ENCODE measurements around the gene YWHAG. TPM values are rescaled to one million over a fixed set of nuclear protein-coding genes. Genes with fewer than 3 reads are reported as not detected.
"Not testable (repeated sequence)": the region's sequence is repeated elsewhere in the genome, so short reads cannot be mapped to it uniquely, and the experiment has no call there.

YWHAG gene
- polyA plus RNA-seq, 3 donors, result 119 to 134 (median 133) TPM

DNA sequence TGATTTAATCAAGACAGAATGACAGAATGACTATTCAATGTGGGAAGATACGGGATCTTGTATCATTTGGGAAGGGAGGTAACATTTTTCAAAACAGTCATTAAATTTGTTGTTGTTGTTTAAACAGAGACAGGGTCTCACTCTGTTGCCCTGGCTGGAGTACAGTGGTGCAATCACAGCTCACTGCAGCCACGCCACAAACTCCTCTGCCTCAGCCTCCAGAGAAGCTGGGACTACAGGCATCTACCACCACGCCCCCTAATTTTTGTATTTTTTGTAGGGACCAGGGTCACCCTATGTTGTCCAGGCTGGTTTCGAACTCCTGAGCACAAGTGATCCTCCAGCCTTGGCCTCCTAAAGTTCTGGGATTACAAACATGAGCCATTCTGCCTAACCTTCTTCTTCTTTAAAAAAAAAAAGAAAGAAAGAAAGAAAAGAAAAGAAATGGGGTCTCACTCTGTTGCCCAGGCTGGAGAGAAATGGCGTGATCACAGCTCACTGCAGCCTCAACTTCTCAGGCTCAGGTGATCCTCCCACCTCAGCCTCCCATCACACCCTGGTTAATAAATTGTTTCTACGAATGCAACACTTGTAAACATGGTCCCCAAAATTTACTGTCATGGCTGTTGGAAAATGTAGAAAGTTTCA lies 24.3 kb downstream of the YWHAG start:
- DNase-seq (ENCODE audit: extremely low read depth in 1 of 11, low read depth in 9 of 11, low spot score in 4 of 11), result no peak

DNA sequence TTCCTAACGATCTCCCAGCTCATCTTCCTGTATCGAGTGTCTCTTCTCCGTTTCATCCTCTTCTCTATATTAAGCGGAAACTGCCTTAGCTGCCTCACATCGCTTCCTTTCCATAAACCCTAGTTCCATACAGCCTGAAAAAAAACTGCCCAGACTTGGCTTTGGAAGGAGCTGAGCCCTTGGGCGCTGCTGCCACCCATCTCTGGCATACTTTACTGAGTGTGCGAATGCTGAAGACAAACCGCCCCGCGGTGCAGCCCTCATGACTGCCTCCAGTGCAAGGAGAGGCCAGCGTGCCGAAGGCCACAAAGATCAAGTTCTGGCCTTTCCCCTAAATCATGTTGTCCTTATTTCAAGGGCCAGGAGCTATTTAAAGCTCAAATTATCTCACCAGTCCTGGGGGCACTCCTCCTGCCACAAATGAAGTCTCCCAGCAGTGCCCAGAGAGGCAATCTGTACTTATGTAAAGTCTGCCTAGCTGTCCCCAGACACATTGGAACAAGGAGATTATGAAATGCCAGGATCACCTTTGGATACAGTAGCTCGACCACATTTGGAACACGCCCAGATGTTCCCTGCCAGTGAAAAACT lies 25.2 kb downstream of the YWHAG start:
- peak in 2 of 11 donors; percentile 38 to 42 for DNase-seq (ENCODE audit: extremely low read depth in 1 of 11, low read depth in 9 of 11, low spot score in 4 of 11)

DNA sequence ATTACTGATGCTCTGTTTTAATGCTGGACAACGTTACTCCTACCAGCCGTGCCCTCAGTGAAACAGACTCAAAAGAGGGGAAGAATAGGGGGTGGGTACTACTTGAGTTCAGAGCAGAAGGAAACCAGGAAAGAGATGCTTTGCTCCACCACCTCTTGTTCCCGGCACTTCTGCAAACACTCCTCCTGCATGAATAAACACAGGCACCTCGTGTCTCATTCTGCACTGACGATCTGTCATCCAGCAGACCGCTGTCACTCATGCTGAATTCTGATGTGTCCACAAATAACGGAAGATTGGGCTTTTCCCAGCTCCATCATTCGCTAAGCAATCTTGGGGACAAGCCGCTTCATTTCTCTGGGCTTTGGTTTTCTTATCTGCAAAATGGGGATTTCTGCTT lies 26.7 kb downstream of the YWHAG start:
- DNase-seq (ENCODE audit: extremely low read depth in 1 of 11, low read depth in 9 of 11, low spot score in 4 of 11), result no peak

DNA sequence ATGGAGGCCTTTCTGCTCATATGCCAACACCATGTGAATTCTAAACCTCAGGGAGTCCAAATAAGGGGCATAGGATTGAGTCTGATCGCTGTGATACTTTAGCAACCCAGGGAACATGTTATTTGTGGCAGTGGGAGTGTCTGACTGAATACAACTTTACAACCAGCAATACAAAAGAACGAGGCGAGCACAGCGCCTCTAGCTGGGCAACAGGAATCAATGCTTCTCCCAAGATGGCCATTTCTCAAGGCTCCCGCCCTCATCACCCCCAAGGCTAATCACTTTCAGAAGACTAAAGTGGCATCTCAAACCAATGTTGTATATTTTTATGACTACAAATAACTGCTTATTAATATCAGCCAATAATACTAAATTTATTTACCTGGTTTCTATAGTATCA lies 28.1 kb downstream of the YWHAG start:
- no peak for DNase-seq (ENCODE audit: extremely low read depth in 1 of 11, low read depth in 9 of 11, low spot score in 4 of 11)

DNA sequence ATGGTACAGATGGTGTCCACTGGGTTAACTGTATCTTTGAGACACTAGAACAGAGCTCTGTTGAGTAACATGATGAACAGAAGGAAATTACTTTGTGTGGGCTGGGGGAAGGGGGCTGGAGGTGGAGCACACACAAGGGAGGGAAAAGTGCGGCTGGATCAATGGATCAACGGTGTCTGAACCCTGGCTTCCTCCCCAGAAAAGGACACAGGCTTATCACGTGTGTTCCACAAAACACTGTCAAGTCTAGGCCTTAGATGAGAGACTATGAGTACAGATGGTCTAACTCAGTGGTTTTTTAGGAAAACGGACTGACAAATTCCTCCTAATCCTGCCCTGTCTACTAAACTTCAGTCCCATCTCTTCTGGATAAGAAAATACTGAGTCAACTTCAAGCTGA lies 28.5 kb downstream of the YWHAG start:
- DNase-seq (ENCODE audit: extremely low read depth in 1 of 11, low read depth in 9 of 11, low spot score in 4 of 11), result no peak

DNA sequence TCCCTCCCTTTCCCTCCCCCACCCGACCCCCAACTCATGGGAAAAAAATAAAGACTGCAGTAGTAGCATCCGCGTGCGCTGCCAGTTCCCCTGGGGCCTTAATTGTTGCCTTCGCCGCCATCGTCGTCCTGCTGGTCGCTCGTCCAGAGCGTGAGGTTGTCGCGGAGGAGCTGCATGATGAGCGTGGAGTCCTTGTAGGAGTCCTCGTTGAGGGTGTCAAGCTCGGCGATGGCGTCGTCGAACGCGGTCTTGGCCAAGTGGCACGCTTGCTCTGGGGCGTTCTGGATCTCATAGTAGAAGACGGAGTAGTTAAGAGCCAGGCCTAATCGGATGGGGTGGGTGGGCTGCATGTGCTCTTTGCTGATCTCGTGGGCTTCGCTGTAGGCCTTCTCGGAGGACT lies 29.3 kb downstream of the YWHAG start:
- no peak for DNase-seq (ENCODE audit: extremely low read depth in 1 of 11, low read depth in 9 of 11, low spot score in 4 of 11)

DNA sequence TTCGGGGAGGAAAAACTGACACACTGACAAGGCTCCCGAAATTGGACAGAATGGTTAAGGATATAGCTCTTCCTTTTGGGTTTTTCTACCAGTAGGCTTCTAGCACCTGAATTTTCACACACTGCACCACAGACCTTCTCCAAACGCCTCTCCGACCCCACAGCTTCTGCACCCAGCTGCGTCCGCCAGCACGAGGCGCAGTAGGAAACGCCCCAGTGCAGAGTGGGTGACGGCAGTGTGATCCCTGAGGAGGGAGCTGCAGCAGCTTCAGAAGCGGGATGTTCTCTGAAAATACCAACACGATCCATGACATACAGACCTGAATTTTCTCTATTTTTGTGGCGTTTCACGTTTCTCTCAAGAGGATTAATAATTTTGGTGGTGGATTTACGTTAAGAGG lies 30.4 kb downstream of the YWHAG start:
- no peak for DNase-seq (ENCODE audit: extremely low read depth in 1 of 11, low read depth in 9 of 11, low spot score in 4 of 11)

DNA sequence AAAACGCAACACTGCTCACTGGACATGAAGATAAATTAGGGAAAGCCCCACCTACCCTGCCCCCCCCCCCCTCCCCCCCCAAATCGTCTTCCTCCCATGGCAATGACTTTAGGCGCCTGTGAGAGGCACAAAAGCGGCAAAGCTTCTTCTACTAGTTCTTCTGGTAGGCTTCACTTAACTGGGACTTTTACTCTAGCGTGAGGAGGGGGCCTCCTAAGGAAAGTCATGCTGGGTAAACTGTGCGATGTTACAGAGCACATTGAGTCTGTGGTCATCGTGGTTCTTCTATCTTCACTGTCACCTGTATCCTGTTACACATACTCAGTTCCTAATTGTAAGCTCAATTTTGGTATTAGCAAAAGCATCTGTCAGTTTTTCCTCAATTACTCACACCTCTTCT lies 31.2 kb downstream of the YWHAG start:
- DNase-seq (ENCODE audit: extremely low read depth in 1 of 11, low read depth in 9 of 11, low spot score in 4 of 11), result no peak

DNA sequence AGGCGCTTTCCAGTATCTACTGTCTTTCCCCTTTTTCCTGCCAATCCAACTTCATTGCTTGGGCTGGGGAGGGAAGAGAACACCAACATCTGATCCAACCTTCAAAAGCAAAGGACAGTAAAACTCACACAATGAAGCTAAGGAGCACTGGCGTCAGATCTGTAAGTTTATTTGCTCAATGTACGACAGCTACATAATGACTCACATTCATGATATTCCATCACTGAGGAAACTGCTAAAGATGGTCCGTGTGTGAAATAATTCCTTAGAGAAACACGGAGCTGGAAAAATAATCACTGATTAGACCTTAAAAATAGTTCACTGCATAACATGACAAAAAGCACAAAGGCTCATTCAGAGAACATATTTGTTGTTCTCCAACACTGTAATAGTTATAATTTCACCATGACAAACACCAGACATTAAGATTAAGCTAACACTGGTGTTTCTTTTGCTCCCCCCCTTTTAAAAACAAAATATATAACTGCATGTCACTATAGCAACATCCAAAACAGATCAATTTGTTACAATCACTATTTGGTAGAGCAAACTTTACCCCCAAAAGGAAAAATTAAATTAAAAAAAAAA lies 32.1 kb downstream of the YWHAG start:
- no peak for DNase-seq (ENCODE audit: extremely low read depth in 1 of 11, low read depth in 9 of 11, low spot score in 4 of 11)

DNA sequence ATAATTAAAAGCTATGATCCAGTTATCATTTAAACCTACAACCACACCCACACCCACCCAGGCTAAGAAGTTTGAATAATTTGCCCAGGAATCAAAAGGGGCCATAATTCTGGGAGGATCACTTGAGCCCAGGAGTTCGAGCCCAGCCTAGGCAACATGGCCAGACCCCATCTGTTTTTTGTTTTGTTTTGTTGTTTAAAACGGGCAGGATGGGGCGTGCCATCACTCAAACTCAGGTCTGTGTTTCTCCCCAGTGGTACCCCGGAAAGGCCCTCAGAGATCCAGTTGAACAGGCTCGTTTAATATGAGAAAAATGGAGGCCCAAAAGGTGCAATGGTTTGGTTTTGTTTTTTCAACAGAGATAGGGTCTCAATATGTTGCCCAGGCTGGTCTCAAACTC lies 33.0 kb downstream of the YWHAG start:
- no peak for DNase-seq (ENCODE audit: extremely low read depth in 1 of 11, low read depth in 9 of 11, low spot score in 4 of 11)

DNA sequence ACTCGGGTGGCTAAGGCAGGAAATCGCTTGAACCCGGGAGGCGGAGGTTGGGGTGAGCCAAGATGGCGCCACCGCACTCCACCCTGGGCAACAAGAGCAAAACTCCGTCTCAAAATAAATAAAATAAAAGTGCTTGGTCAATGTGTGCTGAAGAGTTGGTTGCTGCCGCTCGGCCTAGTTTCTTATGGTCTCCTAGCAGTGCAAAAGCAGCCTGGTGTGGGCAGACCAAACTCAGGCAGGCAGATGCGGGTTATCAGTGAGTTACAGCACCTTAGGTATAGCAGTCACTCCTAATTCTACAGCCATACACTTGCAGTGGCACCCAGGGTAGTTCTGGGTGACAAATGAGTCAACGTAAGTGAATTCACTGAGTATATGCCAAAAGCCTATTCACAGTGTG lies 33.7 kb downstream of the YWHAG start:
- no peak for DNase-seq (ENCODE audit: extremely low read depth in 1 of 11, low read depth in 9 of 11, low spot score in 4 of 11)

DNA sequence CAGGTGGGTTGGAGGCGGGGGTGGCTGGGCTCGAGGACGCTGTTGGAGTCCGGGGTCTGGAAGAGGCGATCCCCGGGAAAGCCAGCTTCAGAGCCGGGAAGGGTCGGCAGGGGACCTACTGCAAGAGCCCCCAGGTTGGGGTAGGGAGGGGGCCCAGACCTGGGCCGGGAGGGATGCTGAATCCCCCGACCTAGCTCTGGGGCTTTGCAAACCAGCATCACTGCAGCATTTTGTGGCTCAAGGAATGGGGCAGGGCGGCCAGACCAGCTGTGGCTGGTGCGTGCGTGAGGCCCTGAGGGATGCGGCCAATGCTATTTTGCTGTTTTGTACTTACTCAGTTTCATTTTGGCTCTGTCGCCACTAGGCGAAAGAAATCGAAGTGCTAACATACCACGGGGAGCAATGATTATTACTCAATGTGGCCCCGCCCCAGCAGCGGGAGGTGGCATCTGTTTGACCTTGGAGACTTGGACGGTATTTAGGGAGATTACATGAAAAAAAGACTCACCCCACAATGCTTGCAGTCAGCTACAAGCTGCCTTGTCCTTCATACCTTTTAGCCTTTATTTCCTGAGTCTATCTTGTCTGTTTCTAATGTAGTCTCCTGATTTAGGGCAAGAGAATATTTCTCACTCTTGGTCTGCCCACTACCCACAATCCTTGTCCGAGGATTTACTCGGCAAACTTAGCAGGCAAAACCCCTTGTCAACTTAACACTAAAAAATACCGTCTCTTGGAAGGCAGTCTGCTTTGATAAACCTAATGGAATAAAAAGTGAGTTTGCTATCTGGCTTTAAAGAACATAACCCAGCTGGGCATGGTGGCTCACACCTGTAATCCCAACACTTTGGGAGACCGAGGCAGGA lies 40.1 kb downstream of the YWHAG start:
- peak in 3 of 11 donors; percentile 50 to 61 (median 58) for DNase-seq (ENCODE audit: extremely low read depth in 1 of 11, low read depth in 9 of 11, low spot score in 4 of 11)

DNA sequence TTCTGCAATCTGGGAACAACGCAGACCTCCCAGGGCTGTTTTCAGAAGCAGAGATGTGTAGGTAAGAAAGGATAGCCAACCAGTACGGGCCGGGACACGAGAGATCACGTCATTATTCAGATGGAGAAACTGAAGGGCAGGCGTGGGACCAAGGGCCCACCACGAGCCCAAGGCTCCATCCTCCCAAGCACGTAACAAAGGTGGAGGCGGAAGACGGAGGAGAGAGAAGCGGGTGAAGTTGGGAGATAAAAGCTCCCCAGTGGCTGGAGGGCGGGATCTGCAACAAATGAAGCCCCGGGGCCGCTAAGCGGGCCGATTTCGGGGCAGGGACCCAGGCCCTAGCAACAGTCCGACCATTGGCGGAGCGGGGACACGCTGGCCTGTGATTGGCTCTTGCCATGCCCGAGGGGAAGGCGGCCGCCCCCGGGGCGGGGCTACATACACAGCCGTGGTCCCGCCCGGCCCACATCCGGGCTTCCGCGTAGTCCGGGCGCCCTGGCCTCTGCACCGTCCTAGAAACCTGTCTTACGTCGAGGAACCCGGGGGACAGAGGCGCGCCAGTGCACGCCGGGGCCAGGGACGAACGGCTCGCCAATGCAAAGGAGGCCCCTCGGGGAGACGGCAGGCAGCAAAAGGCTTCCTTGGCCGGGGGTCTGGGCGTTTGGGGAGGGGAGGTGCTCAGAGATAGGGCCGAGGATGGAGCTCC lies 40.9 kb downstream of the YWHAG start:
- peak; percentile 88 to 96 (median 94) for DNase-seq (ENCODE audit: extremely low read depth in 1 of 11, low read depth in 9 of 11, low spot score in 4 of 11)

DNA sequence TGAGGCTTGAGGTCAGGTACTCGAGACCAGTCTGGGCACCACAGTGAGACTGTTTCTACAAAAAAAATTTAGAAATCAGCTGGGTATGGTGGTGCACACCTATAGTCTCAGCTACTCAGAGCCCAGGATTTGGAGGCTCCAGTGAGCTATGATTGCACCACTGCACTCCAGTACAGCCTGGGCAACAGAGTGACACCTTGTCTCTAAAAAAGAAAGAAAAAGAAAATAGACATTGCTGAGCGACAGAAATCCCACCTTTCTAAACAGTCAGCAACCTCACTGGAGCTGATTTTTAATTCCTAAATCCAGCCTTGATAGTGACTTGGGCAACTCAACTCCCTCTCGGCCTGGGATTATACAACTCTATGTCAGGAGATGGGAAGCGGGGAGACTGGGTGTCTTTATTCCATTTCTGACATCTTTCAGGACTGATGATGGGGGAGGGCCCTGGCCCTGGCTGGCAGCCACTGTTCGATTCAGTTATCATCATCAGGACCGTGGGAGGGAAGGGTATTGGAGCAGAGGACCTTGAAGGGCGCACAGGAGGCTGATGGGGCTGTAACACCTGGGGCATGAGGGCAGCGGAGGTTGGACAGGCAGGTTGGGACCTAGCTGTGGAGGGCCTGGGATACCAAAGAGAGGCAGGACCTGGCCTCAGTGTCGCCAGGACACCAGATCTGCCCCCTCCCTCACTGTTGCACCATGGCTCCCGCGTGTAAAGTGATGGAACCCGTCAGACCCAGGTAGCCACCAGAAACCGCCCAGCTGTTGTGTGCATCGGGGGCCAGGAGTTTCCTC lies 41.6 kb downstream of the YWHAG start:
- DNase-seq (ENCODE audit: extremely low read depth in 1 of 11, low read depth in 9 of 11, low spot score in 4 of 11), result no peak

DNA sequence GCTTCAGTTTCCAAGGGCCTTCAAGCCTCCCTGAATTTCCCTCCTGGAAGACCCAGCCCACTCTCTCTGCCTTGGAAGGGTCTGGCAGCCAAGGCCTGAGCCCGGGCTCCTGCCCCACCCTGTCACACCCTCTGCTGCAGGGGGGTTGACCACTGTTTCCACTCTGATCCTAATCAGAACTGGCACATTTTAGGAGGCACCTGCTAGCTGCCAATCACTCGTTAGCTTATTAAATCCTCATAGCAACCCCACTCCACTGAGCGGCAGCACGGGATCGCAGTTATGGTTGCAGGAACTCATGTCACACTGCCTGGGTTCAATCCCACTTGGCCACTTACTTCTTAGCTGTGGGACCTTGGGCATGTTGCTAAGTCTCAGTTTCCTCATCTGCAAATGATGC lies 43.4 kb downstream of the YWHAG start:
- DNase-seq (ENCODE audit: extremely low read depth in 1 of 11, low read depth in 9 of 11, low spot score in 4 of 11), result no peak

DNA sequence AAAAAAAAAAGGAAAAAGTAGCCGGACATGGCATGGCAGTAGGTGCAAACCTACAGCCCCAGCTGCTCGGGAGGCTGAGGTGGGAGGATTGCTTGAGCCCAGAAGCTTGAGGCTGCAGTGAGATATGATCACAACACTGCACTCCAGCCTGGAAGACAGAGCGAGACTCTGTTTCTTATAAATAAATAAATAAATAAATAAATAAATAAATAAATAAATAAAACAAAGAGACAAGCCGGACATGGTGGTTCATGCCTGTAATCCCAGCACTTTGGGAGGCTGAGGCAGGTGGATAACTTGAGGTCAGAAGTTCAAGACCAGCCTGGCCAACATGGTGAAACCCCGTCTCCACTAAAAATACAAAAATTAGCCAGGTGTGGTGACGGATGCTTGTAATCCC lies 44.1 kb downstream of the YWHAG start:
- not testable (repeated sequence) for DNase-seq (ENCODE audit: extremely low read depth in 1 of 11, low read depth in 9 of 11, low spot score in 4 of 11)

DNA sequence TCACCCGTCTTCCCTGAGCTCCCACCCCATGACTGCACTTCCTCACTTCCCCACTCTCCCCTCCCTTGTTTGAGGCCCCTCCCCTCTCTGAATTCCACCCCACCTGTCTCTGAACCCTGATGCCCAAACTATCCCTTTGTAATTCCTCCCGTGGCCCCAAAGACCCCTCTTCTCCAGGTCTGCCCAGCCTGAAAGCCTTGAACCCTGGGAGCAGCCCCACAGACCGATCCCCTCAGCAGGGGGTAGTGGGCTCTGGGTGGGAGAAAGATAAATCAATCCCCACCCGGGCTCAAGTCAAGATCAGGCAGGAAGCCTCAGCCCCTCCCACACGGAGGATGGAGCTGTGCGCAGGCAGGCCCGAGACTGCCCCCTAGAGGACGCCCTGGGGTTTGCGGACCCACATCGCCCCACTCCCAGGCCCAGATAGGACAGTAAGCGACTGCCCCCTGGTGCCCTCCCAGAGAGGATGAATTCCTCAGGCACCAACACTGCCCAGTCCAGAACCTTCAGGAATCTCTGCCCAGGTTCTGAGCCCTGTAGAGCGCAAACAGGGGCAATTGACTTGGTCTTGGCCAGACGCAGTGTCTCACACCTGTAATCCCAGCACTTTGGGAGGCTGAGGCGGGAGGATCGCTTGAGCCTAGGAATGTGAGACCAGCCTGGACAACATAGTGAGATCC lies 44.6 kb downstream of the YWHAG start:
- DNase-seq (ENCODE audit: extremely low read depth in 1 of 11, low read depth in 9 of 11, low spot score in 4 of 11), result peak in 9 of 11 donors; percentile 75 to 91 (median 87)

DNA sequence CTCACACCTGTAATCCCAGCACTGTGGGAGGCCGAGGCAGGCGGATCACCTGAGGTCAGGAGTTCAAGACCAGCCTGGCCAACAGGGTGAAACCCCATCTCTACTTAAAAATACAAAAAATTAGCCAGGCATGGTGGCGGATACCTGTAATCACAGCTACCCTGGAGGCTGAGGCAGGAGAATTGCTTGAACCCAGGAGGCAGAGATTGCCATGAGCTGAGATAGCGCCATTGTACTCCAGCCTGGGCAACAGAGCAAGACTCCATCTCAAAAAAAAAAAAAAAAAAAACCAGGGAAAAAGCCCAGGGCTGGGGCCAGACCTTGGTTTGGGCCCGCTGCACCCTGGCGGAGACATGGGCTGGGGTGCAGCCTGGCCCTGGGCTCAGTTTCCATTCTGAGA lies 47.0 kb downstream of the YWHAG start:
- not testable (repeated sequence) for DNase-seq (ENCODE audit: extremely low read depth in 1 of 11, low read depth in 9 of 11, low spot score in 4 of 11)

All from renal cortex interstitium (tissue), 11 donors.